GM12878 (cell line): ENCODE data around the gene RABGEF1. TPM values are rescaled to one million over a fixed set of nuclear protein-coding genes. Genes with fewer than 3 reads are reported as not detected.

ENCODE experiments used
- ATAC-seq: fragments of 200-7000 bp; cut with Tn5 transposase; 3 replicates; pipeline ENCODE4 v1.9.1; 2020; ENCODE audit warnings: mild to moderate bottlenecking, moderate library complexity
- BruUV-seq: library from RNA; stranded (reverse); fragments of 400-500 nt; replicated peaks from 2 replicates; lab custom pipeline; 2021; lab: Mats Ljungman, UMichigan
- CTCF ChIA-PET: fragments of 300-600 bp; sonication (Branson Sonifier 250); formaldehyde crosslinking; extraction: SDS; loops from one replicate; lab custom pipeline; 2021; ENCODE audit warnings: inconsistent platforms; lab: Yijun Ruan, JAX
- POLR2A ChIA-PET: fragments of 350-600 bp; formaldehyde crosslinking; extraction: SDS; loops from one replicate; lab custom pipeline; 2021; ENCODE audit warnings: inconsistent platforms; lab: Charles Lee
- RAD21 ChIA-PET: fragments of 300-600 bp; sonication (Branson Sonifier 250); formaldehyde crosslinking; loops from one replicate; lab custom pipeline; 2023; ENCODE audit warnings: antibody characterized with exemption; ENCODE audit not compliant: unreplicated experiment; lab: Charles Lee
- SMC1A ChIA-PET: fragments of 300-600 bp; sonication (Branson Sonifier 250); formaldehyde crosslinking; loops from one replicate; lab custom pipeline; 2023; ENCODE audit not compliant: unreplicated experiment, uncharacterized antibody; lab: Charles Lee
- DNase-seq: peaks from one replicate; pipeline ENCODE4 v3.0.0-alpha.2; 2011; ENCODE audit warnings: low read depth, low spot score
- FAIRE-seq: peaks from 3 replicates; lab custom pipeline; 2011; peaks lifted over from hg19 to GRCh38; lab: Jason Lieb, UNC
- H2AFZ ChIP-seq: 2 replicates; pipeline ENCODE4 v1.6.0; 2011; ENCODE audit warnings: low read depth, low read length, control low read depth; ENCODE audit not compliant: control insufficient read depth
- H3K27ac ChIP-seq: 2 replicates; pipeline ENCODE4 v1.5.1; 2011; ENCODE audit warnings: control low read depth; ENCODE audit not compliant: control insufficient read depth, insufficient read depth
- H3K27me3 ChIP-seq, 2 experiments: replicated peaks in 1 of 2; 2 replicates each; pipeline versions ENCODE4 v1.6.0 to v1.6.1; 2011; ENCODE audit warnings: low read length in 1 of 2; ENCODE audit not compliant: control insufficient read depth in 2 of 2, insufficient read depth in 2 of 2
- H3K36me3 ChIP-seq, 2 experiments: 2 replicates each; pipeline ENCODE4 v1.5.1; 2011; ENCODE audit warnings: low read length in 1 of 2; ENCODE audit not compliant: control insufficient read depth in 2 of 2, insufficient read depth in 2 of 2
- H3K4me1 ChIP-seq: 2 replicates; pipeline ENCODE4 v1.6.1; 2011; ENCODE audit warnings: mild to moderate bottlenecking, low read length, moderate library complexity, mixed read lengths; ENCODE audit not compliant: control insufficient read depth, insufficient read depth
- H3K4me2 ChIP-seq: 2 replicates; pipeline ENCODE4 v1.6.0; 2011; ENCODE audit warnings: control low read depth; ENCODE audit not compliant: control insufficient read depth, insufficient read depth
- H3K4me3 ChIP-seq: fragments of 200-600 bp; sonication (generic); 2 replicates; pipeline ENCODE4 v1.5.1; 2016
- H3K79me2 ChIP-seq: 2 replicates; pipeline ENCODE4 v1.6.0; 2011; ENCODE audit warnings: low read length; ENCODE audit not compliant: control insufficient read depth, insufficient read depth
- H3K9ac ChIP-seq: 2 replicates; pipeline ENCODE4 v1.8.0; 2011; ENCODE audit warnings: low read length, control low read depth, mixed read lengths; ENCODE audit not compliant: control insufficient read depth, insufficient read depth
- H3K9me3 ChIP-seq: replicated peaks from 3 replicates; pipeline ENCODE4 v1.5.1; 2011; ENCODE audit warnings: mild to moderate bottlenecking, low read length; ENCODE audit not compliant: control insufficient read depth, insufficient read depth
- H4K20me1 ChIP-seq: 2 replicates; pipeline ENCODE4 v1.6.0; 2011; ENCODE audit not compliant: control insufficient read depth, insufficient read depth
- CREB1 ChIP-seq: IDR thresholded peaks from 2 replicates; pipeline ENCODE4 v1.6.1; 2012; ENCODE audit warnings: low read depth, mild to moderate bottlenecking, inconsistent platforms
- CREM ChIP-seq: IDR thresholded peaks from 2 replicates; pipeline ENCODE4 v1.6.1; 2014; ENCODE audit warnings: antibody characterized with exemption, low read depth
- DPF2 ChIP-seq: fragments of 450-650 bp; IDR thresholded peaks from 2 replicates; pipeline ENCODE4 v1.6.1; 2017; ENCODE audit warnings: mild to moderate bottlenecking
- ETV6 ChIP-seq, 2 experiments: fragments of 450-650 bp in 1 of 2; IDR thresholded peaks in 1 of 2; conservative IDR thresholded peaks in 1 of 2; 2 replicates each; pipeline ENCODE4 v1.6.1; 2014; ENCODE audit warnings: antibody characterized with exemption in 1 of 2, borderline replicate concordance in 1 of 2, low read depth in 1 of 2, mild to moderate bottlenecking in 1 of 2, moderate library complexity in 1 of 2
- HCFC1 ChIP-seq: fragments of 150-350 bp; IDR thresholded peaks from 2 replicates; pipeline ENCODE4 v1.6.1; 2014; ENCODE audit warnings: low read length
- HDAC2 ChIP-seq: fragments of 200-600 bp; sonication (generic); IDR thresholded peaks from 2 replicates; pipeline ENCODE4 v1.6.1; 2017
- KDM1A ChIP-seq: fragments of 200-600 bp; sonication (generic); IDR thresholded peaks from 2 replicates; pipeline ENCODE4 v1.6.1; 2016; ENCODE audit warnings: borderline replicate concordance
- MEF2B ChIP-seq: fragments of 450-650 bp; IDR thresholded peaks from 2 replicates; pipeline ENCODE4 v1.6.1; 2018; ENCODE audit warnings: mild to moderate bottlenecking, moderate library complexity; ENCODE audit not compliant: partially characterized antibody, poor library complexity, severe bottlenecking
- NR2C1 ChIP-seq: fragments of 450-650 bp; IDR thresholded peaks from 2 replicates; pipeline ENCODE4 v1.6.1; 2017; ENCODE audit warnings: antibody characterized with exemption, mild to moderate bottlenecking, moderate library complexity
- POU2F2 ChIP-seq: IDR thresholded peaks from 3 replicates; pipeline ENCODE4 v1.6.1; 2011; ENCODE audit warnings: low read depth, mild to moderate bottlenecking, low read length, borderline replicate concordance
- RB1 ChIP-seq: fragments of 450-650 bp; formaldehyde crosslinking; IDR thresholded peaks from 2 replicates; pipeline ENCODE4 v1.6.1; 2017; ENCODE audit warnings: mild to moderate bottlenecking, borderline replicate concordance
- SIN3A ChIP-seq: IDR thresholded peaks from 2 replicates; pipeline ENCODE4 v1.6.1; 2012; ENCODE audit warnings: low read depth, low read length, improper control_type of control experiment
- SMAD5 ChIP-seq: IDR thresholded peaks from 2 replicates; pipeline ENCODE4 v1.6.1; 2016; ENCODE audit warnings: antibody characterized with exemption, low read depth
- SRF ChIP-seq, 2 experiments: IDR thresholded peaks; 2 replicates each; pipeline ENCODE4 v1.6.1; 2011; ENCODE audit warnings: low read depth in 2 of 2, low read length in 2 of 2, mild to moderate bottlenecking in 1 of 2, moderate library complexity in 1 of 2
- WGBS: methylation state at CpG from one replicate; pipeline ENCODE4 v1.1.6; 2016; ENCODE audit warnings: low lambda C conversion rate; ENCODE audit not compliant: insufficient replicate concordance, insufficient coverage; ENCODE audit errors: missing lambda C conversion rate; 5-methylcytosine and 5-hydroxymethylcytosine counted together
- in situ Hi-C: fragments of 300-500 bp; cut with MboI; formaldehyde crosslinking; loops from 9 replicates; pipeline ENCODE4 v1.14.3; 2018; ENCODE audit warnings: mixed read lengths
- intact Hi-C: fragments of 100-400 bp; cut with micrococcal nuclease; formaldehyde crosslinking; loops from one replicate; pipeline ENCODE4 v1.14.2; 2022; ENCODE audit not compliant: unreplicated experiment
- polyA plus RNA-seq, 11 experiments: library from polyadenylated mRNA; depleted of rRNA in 4 of 11; unstranded in 6 of 11; stranded (reverse) in 5 of 11; fragments of >200 nt; fragmentation: Nextera tagmentation in 4 of 11; fragmentation: Illumina TruSeq in 1 of 11; extraction: Ambion mirVana in 4 of 11; extraction: Trizol in 1 of 11; gene quantifications; 1 replicate in 1 of 11; 2 replicates in 10 of 11; pipeline versions ENCODE4 v1.2.1 to v1.2.3, GENCODE V29; 2011 to 2016; ENCODE audit warnings: inconsistent platforms in 2 of 11, missing spikeins in 2 of 11, low read depth in 1 of 11
- total RNA-seq, 4 experiments: library from RNA; depleted of rRNA in 3 of 4; stranded (reverse); fragments of >200 nt in 3 of 4; fragmentation: Illumina TruSeq in 1 of 4; extraction: Trizol in 1 of 4; gene quantifications; 2 replicates each; pipeline versions ENCODE4 v1.2.1 to v1.2.3, GENCODE V29; 2013 to 2021
- TF ChIP-seq, protein P1 (sequence below): fragments of 450-650 bp; IDR thresholded peaks from 2 replicates; pipeline ENCODE4 v1.6.1; 2016; ENCODE audit warnings: mild to moderate bottlenecking
- TF ChIP-seq, protein P2 (sequence below): IDR thresholded peaks from 2 replicates; pipeline ENCODE4 v1.6.1; 2012; ENCODE audit warnings: mild to moderate bottlenecking, low read depth, low read length
- TF ChIP-seq, protein P3 (sequence below): IDR thresholded peaks from 2 replicates; pipeline ENCODE4 v1.6.1; 2012; ENCODE audit warnings: low read length, inconsistent platforms

RABGEF1 gene
- total and polyA plus RNA-seq, 10 of the 15 experiments (the other 5 are each of a cell fraction or from before 2014, with no cell fraction given) = 10.2 to 36.4 (median 26.1) TPM

DNA sequence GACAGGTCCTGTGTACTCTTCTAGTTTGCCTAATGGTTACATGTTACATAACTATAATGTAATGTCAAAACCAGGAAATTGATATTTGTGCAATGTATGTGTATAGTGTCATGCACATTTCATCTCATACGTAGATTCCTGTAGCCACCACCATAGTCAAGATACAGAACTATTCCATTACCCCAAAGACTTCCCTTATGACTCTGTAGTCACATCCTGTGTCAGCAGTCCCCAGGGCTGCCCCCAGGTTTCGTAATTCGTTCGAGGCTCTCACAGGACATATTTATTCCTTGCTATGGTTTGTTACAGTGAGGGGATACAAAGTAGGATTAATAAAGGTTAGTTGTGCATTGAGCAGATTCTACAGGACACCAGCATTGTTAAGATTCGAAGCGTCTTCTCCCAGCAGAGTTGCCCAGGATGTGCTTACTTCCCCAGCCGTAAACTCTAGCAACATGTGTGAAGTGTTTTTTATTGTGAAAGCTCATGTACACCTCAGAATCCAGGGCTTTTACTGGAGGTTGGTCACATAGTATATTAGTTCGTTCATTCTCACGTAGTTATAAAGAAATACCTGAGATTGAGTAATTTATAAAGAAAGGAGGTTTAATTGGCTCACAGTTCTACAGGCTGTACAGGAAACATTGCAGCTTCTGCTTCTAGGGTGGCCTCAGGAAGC, 18.6 kb downstream of the RABGEF1 start:
- intact Hi-C loops = no loop called here
- H3K4me2 ChIP-seq = peak overlapping the region; percentile 28
- no peak for TF ChIP-seq DPF2
- no peak for TF ChIP-seq RB1
- no peak for TF ChIP-seq MEF2B
- no peak for TF ChIP-seq HDAC2
- TF ChIP-seq, protein P1, sequence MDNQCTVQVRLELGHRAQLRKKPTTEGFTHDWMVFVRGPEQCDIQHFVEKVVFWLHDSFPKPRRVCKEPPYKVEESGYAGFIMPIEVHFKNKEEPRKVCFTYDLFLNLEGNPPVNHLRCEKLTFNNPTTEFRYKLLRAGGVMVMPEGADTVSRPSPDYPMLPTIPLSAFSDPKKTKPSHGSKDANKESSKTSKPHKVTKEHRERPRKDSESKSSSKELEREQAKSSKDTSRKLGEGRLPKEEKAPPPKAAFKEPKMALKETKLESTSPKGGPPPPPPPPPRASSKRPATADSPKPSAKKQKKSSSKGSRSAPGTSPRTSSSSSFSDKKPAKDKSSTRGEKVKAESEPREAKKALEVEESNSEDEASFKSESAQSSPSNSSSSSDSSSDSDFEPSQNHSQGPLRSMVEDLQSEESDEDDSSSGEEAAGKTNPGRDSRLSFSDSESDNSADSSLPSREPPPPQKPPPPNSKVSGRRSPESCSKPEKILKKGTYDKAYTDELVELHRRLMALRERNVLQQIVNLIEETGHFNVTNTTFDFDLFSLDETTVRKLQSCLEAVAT = no peak
- TF ChIP-seq, protein P2, sequence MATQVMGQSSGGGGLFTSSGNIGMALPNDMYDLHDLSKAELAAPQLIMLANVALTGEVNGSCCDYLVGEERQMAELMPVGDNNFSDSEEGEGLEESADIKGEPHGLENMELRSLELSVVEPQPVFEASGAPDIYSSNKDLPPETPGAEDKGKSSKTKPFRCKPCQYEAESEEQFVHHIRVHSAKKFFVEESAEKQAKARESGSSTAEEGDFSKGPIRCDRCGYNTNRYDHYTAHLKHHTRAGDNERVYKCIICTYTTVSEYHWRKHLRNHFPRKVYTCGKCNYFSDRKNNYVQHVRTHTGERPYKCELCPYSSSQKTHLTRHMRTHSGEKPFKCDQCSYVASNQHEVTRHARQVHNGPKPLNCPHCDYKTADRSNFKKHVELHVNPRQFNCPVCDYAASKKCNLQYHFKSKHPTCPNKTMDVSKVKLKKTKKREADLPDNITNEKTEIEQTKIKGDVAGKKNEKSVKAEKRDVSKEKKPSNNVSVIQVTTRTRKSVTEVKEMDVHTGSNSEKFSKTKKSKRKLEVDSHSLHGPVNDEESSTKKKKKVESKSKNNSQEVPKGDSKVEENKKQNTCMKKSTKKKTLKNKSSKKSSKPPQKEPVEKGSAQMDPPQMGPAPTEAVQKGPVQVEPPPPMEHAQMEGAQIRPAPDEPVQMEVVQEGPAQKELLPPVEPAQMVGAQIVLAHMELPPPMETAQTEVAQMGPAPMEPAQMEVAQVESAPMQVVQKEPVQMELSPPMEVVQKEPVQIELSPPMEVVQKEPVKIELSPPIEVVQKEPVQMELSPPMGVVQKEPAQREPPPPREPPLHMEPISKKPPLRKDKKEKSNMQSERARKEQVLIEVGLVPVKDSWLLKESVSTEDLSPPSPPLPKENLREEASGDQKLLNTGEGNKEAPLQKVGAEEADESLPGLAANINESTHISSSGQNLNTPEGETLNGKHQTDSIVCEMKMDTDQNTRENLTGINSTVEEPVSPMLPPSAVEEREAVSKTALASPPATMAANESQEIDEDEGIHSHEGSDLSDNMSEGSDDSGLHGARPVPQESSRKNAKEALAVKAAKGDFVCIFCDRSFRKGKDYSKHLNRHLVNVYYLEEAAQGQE = no peak
- TF ChIP-seq POU2F2 = no peak
- TF ChIP-seq ETV6 (conservative IDR thresholded peaks at IDR 0.05 in 1 of 2, IDR thresholded peaks at IDR 0.05 in 1 of 2; ENCODE audit: borderline replicate concordance in 1 of 2, low read depth in 1 of 2) = peak in 1 of 2 experiments; percentile 58; a peak in 1 of 4 replicates
- TF ChIP-seq KDM1A = no peak
- TF ChIP-seq, protein P3, sequence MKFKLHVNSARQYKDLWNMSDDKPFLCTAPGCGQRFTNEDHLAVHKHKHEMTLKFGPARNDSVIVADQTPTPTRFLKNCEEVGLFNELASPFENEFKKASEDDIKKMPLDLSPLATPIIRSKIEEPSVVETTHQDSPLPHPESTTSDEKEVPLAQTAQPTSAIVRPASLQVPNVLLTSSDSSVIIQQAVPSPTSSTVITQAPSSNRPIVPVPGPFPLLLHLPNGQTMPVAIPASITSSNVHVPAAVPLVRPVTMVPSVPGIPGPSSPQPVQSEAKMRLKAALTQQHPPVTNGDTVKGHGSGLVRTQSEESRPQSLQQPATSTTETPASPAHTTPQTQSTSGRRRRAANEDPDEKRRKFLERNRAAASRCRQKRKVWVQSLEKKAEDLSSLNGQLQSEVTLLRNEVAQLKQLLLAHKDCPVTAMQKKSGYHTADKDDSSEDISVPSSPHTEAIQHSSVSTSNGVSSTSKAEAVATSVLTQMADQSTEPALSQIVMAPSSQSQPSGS = peak; percentile 52; the same call in 1 of the 2 replicates
- no peak for TF ChIP-seq HCFC1
- TF ChIP-seq SRF (IDR thresholded peaks at IDR 0.05; ENCODE audit: low read depth in 2 of 2, low read length in 2 of 2) = no peak
- peak; percentile 94 for TF ChIP-seq CREB1
- no peak for TF ChIP-seq SIN3A
- no peak for TF ChIP-seq SMAD5
- peak; percentile 86 for TF ChIP-seq CREM
- no peak for TF ChIP-seq NR2C1

More for the DNA sequence above, 18.6 kb downstream of the RABGEF1 start:
- no peaks in the 10 kb centered on the region; a peak in 1 of 4 replicates for H3K36me3 ChIP-seq
- peaks cover 63% of the 10 kb centered on the region for H3K79me2 ChIP-seq
- CTCF ChIA-PET = interaction anchor here (1.2 to 1.3 kb wide), 2 partner anchors 12 to 202 kb away, joined by 3 read pairs; no protein-coding TSS in a partner anchor
- no peaks in the 10 kb centered on the region for H3K27me3 ChIP-seq
- WGBS = 52% methylated on average over 9 of the region's 9 CpGs
- no peak for DNase-seq
- BruUV-seq = no TSS peak
- no peaks in the 10 kb centered on the region for H4K20me1 ChIP-seq
- SMC1A ChIA-PET = interaction anchor here (0.9 kb wide), 1 partner anchor 9 kb away, joined by 3 read pairs; no protein-coding TSS in a partner anchor
- POLR2A ChIA-PET = no interaction called here
- peak; percentile 85 for ATAC-seq
- no peak for FAIRE-seq
- H3K4me3 ChIP-seq = no peak overlapping the region
- H2AFZ ChIP-seq = no peak overlapping the region
- peaks cover 18% of the 10 kb centered on the region for H3K4me1 ChIP-seq
- no peak overlapping the region for H3K9ac ChIP-seq
- peak overlapping the region; percentile 58 for H3K27ac ChIP-seq
- peaks cover 5% of the 10 kb centered on the region; the same call in 2 of the 3 replicates for H3K9me3 ChIP-seq
- RAD21 ChIA-PET = interaction anchor here (1.9 kb wide), 1 partner anchor 13 kb away, joined by 4 read pairs; no protein-coding TSS in a partner anchor
- in situ Hi-C loops = no loop called here
